HG03103 (cell line): ENCODE data around the gene ETV3L.
"Not testable (repeated sequence)": the region's sequence is repeated elsewhere in the genome, so short reads cannot be mapped to it uniquely, and the experiment has no call there.

Source experiments
- ATAC-seq: cut with Tn5 transposase; IDR thresholded peaks from one replicate; pipeline ENCODE4 v1.9.1; 2021; ENCODE audit warnings: low read depth; ENCODE audit not compliant: unreplicated experiment

Gene ETV3L

GRCh38 chr1:157105988-157106812 is 6.6 kb upstream of the ETV3L start:
- ATAC-seq: peak; percentile 71

DNA sequence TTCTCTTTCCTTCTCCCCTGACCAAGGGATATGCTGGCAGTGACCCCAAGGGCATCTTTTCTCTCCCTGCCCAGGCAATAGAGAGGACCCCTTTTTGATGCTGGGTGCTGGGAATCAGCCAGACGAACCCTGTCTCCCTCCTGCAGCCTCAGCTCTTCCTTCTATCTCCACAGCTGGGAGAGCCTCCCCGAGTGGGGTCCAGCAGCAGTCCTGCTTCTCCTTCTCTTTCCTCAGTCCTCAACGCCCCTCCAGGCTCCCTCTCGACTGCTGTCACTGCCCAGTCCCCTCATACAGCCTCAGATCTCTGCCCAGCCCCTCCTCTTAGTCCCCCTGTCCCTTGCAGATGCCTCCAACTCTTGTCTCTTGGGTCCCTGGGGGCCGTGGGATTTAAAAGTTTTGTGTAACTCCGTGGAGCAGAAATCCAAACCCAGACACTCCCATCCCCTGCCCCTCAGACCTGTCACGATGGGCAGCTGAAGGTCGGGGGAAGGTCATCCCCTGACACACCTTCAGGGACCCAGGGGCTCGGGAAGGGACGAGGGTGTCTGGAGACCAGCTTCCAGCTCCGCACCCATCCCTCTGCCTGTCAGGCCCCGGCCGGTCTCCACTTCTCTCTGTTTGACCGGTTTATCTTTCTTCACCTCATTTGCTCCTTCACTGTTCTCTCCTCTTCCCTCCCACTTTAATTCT is 5.8 kb upstream of the ETV3L start:
- no peak for ATAC-seq

DNA sequence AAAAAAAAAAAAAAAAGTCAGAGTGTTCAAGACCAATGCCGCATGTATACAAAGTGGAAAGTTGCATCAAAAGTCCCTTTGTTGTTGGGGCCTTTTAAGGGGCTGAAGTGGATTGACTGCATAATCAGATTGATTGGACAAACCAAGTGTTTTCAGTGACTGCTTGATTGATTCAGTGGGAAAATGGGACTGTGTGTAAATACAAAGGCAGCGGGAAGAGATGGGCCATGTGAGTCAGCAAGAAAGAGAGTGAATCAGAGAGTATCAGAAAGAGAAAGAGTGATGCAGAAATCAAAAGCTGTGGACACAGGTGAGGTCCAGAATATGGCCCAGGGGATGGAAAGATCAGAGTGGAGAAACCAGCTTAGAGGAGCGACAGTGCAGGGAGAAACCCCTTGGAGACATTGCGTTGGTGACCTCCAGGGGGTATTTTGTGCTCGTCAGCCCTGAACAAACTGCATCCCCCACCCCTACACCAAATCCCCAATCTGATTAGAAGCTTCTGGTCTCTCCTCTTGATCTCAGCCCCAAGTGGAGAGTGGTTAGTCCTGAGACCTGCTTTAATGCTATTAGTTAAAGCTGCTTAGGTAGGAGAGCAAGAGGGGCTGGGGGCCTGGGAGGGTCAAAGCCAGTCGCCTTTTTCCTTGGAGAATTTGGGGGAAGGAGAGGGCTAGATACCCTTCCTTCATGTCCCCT is 5.1 kb upstream of the ETV3L start:
- no peak for ATAC-seq

- ATAC-seq: no peak
Measured at GRCh38 chr1:157103268-157103667, 3.7 kb upstream of the ETV3L start.

GRCh38 chr1:157101149-157101548 is 1.5 kb upstream of the ETV3L start:
- ATAC-seq: no peak

DNA sequence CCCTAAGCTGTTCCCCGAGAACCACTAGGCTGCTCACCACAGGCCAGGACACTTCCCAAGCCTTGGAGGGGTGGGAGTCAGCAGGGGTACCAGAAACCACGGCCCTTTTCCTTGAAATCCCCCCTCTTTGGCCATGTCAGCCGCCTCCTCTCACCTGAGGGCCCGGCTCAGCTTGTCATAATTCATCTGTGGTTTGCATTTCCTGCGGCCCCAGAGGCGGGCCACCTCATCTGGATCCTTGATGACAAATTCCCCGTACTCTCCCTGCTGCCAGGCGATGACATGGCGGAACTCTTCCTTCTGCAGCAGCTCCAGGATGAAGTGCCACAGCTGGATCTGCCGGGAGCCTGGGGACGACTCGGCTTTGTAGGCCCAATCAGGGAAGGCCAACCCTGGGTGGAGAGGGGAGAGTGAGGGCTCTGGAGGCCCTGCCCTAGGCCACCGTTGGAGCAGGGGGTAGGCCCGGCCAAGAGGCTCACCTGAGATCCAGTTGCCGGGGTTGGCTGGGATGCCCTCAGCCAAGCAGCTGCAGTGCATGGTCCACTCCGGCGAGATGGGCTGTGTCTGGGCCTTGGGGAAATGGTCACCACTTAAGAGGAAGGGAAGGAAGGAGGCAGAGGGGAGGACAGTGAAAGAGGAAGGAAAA is 498 bp downstream of the ETV3L start:
- not testable (repeated sequence) for ATAC-seq

DNA sequence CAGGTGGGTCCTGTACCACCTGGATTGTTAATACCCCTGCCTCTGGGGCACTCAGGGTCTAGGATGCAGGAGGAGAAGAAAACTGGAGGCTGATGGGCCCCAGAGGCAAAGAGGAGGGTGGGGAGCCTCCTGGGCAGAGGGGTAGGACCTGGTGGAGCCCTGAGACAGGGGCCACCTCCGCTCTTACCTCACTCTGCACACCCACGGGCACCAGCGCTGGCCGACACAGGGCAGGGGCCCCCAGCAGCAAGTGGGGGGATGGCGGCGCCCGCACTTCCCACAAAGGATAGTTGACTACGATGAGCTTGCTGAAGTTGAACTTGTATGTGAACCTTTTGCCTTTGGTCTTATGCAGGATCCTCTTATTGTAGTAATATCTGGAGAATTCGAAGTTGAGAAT is 1.1 kb downstream of the ETV3L start:
- ATAC-seq: no peak

- no peak for ATAC-seq
Measured at GRCh38 chr1:157097692-157098091, 1.9 kb downstream of the ETV3L start.

GRCh38 chr1:157096881-157097280 is 2.7 kb downstream of the ETV3L start:
- no peak for ATAC-seq

DNA sequence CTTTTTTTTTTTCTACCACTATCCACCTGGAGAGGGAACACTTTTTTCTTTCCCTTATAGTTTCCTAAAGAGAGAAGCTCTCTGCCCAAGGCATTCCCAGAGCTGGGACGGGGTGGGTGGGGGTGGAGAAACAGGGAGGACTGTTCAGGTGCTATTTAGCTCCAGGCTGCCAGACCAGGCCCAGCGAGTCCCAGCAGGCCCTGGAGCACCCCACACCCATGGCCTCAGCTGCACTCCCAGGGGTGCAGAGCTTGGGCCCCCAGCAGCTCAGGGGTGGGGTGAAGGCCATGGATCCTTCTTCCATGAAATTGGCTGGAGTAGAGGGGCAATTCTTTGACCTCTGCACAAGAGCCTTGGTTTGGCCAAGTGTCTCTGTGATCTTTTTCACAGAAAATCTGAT is 4.1 kb downstream of the ETV3L start:
- ATAC-seq: no peak

DNA sequence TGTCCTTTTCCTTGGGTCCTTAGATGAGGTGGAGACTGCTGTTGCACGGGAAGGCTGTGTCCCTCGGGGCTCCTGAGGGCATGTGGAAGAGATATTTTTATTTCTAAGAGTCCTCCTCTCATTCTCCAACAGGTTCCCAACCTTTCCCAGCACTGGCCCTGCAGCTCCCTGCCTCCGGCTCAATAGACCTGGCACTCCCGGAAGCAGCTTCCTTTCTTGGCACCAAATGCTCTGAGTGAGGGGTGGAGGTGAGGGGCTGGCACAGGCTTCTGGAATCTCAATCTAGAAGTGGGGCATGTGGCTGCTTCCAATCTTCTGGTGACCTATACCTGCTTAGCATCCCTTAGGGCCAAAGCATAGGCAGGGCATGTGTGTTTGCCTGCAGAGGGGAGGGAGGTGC is 4.5 kb downstream of the ETV3L start:
- no peak for ATAC-seq

DNA sequence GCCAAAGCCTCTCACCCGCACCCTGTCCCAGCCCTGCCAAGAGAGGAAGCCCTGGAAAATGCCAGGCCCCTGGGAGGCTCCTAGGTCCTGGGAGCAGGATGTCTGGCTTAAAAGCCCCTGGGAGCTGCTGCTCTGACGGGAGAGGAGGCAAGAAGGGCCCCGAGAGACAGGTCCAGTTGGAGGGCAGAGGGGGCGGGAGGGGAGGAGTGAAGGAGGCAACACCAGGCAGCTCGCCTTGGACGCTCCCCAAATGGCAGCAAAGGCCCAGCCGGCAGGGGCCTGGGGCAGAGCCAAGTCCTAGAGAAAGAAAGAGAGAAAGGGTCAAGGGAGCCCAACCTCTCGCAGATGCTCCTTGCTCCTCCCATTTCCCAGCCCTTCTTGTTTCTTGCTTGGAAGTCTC is 6.8 kb downstream of the ETV3L start:
- no peak for ATAC-seq

DNA sequence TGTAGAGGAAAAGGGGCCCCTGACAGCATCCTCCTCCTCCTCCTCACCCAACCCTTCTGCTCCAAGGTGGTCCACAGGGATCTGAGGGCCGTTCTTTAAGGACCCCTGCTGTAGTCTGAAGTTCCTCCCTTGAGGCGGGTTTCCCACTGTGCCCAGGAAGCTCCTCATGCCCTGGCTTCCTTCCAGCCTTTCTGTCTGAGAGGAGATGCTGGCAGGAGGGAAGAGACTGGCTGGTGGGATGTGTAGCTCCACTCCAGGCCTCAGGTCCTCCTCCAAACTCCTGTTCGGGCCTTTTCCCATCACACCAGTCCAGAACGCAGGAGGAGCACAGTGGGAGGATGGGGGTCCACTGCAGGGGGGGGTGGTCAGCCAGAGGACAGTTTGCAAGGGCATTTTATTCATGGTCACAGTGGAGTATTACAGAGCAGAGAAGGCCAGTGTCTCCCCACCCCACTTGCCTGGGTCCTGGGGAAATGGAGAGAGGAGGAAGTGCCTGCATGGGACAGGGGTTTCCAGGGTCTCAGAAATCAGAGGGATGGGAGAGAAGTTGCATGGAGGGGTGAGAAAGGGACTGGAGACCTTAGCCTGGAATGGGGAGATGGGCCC is 7.8 kb downstream of the ETV3L start:
- ATAC-seq: no peak

GRCh38 chr1:157091186-157091585 is 8.4 kb downstream of the ETV3L start:
- no peak for ATAC-seq

- no peak for ATAC-seq
Measured at GRCh38 chr1:157090771-157091170, 8.8 kb downstream of the ETV3L start.

GRCh38 chr1:157090196-157090647 is 9.4 kb downstream of the ETV3L start:
- no peak for ATAC-seq

DNA sequence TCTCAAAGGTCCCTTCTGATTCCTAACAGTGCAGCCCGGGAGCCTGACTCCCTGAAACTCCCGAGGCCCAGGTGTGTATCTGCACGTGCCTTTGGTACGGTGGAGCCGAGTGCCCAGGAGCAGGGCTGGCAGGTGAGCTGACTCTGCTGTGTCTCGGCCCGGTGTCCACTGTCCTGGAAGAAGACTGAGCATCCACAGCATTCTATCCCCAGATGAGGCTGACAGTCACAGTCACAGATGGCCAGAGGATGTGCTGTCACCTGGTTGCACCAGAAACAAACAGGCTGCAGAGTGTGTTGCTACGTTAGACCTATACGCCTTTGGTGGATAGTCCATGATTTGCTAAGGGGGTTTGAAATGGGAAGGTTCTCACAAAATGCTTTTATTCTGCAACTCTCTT is 9.8 kb downstream of the ETV3L start:
- ATAC-seq: no peak

DNA sequence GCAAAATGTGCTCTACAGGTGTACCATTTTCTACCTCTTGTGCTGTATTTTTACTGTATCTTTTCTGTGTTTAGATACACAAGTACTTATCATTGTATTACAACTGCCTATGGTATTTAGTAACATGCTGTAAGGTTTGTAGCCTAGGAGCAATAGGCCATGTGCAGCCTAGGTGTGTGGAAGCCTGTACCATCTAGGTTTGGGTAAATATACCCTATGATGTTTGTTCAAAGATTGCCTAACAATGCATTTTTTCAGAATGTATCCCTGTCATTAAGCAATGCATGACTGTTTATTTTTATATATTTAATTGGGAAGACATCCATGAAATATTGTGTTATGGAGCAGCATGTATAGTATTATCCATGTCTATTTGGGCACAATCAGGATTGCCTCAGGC is 11.0 kb downstream of the ETV3L start:
- ATAC-seq: no peak

DNA sequence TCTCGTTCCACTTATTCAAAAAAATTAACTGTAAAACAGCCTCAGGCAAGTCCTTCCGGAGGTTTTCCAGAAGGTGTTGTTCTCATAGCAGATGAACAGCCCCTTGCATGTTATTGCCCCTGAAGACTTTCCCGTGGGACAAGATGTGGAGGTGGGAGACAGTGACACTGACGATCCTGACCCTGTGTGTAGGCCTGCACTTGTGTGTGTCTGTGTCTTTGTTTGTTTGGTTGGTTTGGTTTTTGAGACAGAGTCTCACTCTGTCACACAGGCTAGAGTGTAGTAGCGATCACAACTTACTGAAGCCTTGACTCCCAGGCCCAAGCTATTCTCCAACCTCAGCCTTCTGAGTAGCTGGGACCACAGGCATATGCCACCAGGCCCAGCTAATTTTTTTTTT is 12.6 kb downstream of the ETV3L start:
- ATAC-seq: no peak

DNA sequence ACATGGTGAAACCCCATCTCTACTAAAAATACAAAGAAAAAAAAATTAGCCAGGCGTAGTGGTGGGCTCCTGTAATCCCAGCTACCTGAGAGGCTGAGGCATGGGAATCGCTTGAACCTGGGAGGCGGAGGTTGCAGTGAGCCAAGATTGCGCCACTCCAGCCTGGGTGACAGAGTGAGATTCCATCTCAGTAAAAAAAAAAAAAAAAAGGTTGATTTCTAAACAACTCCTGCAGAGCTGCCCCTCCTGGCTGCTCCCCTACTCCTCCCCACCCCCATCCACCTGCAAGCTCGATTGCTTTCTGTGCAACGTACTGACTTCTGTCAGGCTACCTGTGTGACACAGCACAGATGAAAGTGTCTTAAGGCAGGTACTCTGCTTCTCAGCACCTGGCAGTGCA is 13.3 kb downstream of the ETV3L start:
- ATAC-seq: no peak

- ATAC-seq: no peak
Measured at GRCh38 chr1:157085421-157085820, 14.2 kb downstream of the ETV3L start.
